ENCODE results near the gene TGM3.

The TGM3 gene

DNA sequence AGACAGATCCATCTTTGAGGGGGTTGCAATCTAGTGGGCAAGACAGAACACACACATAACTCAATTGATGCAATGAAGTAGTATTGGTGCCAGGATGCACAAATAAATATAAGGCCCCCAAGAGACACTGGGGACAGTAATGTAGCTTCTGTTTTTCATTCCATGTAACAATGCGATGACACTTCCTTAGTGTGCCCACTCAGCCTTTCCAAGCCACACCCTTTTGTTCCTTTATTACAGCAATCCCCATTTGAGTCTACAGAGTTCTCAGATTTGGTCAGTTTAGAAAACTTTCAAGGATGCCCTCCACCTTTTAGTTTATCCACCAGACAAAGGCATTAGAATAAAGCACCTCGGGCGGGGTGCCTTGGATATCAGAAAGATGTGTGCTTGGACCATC lies 15.5 kb downstream of the TGM3 start:
- DNase-seq = no peak

DNA sequence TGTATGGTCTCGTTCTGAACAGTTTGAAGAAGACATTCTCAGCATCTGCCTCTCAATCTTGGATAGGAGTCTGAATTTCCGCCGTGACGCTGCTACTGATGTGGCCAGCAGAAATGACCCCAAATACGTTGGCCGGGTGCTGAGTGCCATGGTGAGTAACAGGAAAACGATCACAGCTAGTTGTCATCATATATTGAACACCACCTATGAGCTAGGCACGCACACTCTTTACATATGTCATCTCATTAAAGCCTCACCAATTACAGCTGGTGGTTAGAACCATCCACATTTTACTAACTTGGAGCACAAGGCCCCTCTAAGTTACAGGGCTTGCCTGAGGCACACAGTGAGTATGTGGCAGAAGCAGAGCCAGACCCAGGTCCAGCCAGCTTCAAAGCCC lies 17.1 kb downstream of the TGM3 start:
- no peak for DNase-seq

DNA sequence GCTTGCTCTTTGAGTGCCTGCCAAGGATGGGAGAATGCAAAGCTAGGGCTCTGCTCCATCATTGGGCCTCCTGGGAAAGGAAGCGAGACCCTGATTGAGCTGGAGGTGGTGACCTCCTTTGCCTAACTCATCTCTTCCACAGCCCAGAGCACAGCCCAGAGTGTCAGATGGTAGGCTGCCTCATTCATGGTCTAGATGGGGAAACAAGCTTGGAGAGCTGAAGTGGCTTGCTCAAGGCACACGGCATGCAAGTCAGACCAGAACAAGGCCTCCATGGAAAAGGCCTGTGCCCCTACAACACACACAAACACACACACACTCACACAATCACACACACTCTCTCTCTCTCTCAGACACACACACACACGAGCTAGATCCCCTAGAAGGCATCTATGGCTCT lies 17.5 kb downstream of the TGM3 start:
- DNase-seq = no peak

DNA sequence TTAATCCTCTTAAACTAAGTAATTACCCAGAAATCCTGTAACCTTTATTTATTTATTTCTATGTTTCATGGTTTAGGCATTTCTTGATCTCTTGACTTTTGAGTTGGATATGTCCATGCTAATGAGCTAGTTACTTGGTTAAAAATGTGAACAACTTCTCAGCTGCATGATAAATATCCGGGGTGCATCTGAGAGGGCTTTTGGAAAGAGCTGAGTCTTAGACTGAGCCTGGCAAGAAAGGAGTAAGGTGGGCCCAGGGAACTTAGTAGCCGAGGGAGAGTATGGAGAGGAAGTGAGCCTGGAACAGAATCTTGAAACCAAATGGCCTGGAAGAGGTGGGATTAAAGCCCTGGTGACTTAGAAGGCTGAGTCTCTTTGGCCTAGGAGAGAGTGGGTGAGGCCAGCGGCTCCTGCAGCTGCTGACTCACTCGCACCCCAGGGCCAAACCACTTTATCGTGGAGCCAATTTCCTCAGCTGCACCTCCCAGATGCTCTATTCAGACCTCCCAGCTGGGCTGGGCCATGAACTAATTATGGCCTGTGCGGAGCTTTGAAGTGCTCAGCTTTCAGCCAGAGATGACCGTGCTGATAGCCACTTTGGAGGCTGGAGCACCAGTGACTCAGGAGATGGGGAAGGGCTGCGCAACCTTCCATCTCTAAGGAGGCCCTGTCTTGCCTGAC lies 19.1 kb downstream of the TGM3 start:
- no peak for DNase-seq

DNA sequence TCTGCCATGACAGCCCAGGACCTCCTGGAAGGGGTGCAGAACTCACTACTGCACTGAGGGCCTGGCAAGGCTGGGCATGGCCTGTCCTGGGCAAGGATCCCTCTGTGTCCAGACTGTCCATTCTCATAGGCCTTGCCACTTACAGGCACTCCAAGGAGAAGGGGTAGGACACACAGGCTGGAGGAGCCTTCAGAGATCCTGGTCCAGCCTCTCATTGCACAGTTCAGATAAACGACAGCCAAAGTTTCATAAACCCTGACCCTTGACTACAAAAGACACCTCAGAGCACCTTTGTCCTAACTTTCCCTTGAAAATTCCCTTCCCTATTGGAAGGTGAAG lies 19.6 kb downstream of the TGM3 start:
- no peak for DNase-seq

DNA sequence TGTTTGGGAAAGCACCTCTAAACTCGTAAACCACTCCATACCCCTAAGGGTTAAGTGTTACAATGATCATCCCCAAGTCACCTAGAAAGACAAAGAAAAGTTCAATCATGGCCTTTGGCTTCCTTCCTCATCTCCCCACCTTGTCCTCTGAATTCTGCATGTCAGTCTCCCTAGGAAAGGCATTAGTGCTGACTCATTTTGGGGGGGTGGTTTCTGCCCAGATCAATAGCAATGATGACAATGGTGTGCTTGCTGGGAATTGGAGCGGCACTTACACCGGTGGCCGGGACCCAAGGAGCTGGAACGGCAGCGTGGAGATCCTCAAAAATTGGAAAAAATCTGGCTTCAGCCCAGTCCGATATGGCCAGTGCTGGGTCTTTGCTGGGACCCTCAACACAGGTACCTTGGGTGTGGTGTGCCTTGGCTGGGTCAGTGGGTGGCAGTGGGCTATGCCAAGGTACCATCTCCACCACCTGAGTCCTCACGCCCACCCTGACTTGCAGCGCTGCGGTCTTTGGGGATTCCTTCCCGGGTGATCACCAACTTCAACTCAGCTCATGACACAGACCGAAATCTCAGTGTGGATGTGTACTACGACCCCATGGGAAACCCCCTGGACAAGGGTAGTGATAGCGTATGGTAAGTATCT lies 21.2 kb downstream of the TGM3 start:
- DNase-seq = no peak

DNA sequence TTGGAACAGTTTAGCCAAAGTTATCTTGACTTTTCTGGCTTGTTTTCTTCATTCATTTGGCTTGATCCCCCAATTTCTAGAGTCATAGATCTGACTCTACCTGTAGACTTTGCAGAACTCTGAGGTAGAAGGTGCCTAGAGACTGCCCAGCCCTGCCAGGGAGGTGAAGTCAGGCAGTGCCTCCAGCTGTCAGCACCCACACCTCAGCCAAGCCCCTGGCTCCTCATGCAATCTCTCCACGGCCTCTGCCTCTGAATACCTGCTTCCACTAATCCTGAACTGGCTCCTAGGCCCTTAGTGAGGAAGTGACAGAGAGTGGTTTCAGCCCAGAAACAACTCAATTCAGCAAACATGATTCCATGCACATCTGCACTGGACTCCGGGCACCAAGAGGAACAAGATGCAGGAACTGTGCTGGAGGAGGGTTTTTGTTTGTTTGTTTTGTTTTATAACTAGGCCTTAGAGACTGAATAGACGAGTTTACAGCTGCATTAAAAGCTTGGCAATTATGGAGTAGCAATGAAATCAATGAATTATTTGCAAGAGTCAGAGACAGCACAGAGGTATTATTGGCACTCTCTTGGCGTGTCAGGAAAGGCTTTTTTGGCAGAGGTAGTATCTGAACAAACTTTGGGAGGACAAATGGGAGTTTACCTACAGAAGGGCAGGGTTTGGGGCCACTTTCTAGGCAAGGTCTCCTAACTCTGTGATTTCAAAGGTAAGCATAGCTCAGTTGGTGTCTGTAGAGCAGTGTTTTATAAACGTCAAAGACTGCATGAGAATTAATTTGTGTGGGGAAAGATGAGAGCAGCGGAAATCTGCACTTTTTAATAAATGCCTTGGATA lies 25.2 kb downstream of the TGM3 start:
- no peak for DNase-seq

DNA sequence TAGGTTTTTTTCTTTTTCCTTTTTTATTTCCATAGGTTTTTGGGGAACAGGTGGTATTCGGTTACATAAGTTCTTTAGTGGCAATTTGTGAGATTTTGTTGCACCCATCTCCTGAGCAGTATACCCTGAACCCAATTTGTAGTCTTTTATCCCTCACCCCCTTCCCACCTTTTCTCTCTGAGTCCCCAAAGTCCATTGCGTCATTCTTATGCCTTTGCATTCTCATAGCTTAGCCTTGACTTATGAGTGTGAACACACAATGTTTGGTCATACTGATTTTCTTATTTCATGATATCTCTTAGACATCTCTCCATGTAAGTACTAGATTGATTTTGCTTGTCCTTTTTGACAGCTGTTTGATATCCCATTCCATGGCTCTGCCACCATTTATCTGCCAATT lies 27.2 kb downstream of the TGM3 start:
- DNase-seq = no peak

DNA sequence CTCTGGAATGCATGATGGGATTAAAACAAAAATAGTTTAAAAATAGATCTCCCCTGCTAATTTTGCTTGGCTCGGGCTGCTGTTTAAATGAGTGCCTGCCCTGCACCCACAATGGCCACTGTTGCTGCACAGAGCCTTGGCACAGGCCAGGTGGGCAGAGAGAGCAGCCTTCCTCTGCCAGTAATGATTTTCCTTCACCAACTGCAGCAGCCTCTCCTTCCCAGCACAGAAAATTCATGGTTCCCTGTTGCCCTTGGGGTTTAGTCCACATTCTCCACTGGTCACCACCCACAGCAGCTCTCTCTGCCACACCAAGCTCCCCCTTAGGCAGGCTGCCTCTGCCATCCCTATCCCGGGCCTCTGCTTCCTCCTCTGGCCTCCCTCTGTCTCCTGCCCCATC lies 30.2 kb downstream of the TGM3 start:
- no peak for DNase-seq

DNA sequence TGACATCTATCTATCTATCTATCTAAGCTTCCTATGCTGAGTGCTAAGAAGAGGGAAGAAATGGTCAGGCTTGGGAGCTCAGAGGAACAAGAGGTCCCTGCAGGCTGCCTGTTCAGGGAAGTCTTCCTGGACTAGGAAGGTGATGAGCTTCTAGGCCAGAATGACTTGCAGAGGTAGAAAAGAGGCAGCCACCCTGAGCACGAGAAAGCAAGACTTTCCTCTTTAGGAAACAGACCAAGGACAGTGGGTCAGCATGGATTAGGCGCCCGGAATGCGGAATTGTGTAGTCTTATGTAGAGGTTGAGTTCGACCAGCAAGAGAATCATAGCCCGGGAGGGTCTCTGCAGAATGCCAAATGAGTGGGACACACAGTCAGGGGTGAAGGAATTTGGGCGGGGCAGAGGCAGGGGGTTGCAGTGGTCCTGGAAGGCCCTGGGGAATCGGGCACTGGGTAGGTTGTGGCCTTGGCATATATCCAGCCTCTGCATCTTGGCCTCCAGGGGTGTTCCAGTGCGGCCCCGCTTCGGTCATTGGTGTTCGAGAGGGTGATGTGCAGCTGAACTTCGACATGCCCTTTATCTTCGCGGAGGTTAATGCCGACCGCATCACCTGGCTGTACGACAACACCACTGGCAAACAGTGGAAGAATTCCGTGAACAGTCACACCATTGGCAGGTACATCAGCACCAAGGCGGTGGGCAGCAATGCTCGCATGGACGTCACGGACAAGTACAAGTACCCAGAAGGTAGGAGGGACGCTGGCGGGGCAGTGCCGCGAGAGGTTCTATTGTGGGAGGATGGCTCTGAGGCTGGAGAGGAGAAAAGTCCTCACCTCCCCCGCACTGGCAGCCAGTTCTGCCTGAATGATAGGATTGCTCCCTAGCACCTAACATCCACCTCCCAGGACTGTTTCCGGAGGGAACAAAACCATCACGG lies 32.1 kb downstream of the TGM3 start:
- DNase-seq = no peak

DNA sequence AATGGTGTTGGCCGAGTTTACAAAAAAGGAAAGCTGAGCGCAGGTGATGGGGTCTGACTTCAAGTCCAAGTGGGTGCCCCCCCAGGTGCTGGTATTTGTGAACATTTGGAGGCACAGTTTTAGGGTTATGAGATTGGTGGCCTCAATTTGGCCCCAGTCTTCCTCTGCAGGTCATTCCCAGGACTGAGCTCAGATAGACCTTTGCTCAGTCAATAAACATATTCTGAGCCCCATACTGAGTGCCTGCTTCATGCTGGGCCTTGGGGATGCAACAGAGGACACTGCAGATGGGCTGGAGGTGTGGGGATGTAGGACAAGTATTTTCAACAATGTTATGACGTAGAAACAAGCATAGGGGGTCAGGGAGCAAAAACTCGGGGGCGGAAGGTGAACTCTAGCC lies 33.5 kb downstream of the TGM3 start:
- DNase-seq = no peak

DNA sequence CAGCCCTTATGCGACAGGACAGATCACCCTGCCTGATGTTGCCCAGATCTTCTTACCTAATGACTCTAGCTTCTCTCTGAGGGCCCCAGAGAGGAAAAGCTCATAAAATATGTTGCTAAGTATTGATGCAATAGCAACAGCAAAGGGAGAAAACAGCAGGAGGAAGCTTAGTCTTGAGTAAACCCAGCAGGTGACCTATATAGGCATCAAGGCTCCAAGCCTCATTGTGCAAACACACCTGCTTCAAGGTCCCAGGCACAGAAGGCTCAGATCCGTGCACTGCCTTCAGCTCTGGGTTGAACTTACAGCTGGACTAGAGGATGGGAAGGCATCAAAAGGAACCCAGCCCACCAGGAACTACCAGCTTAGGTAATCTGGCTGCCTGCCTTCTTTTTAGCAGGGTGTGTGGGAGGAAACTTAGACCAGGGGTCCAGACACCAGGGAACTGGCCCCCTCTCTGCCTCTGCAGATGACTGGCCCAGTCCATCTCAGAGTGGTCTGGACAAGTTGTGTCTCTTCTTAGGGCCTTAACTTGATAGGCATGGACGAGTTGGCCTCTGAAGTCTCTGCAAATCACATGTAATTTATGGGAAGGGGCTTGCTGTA lies 34.4 kb downstream of the TGM3 start:
- DNase-seq = no peak

DNA sequence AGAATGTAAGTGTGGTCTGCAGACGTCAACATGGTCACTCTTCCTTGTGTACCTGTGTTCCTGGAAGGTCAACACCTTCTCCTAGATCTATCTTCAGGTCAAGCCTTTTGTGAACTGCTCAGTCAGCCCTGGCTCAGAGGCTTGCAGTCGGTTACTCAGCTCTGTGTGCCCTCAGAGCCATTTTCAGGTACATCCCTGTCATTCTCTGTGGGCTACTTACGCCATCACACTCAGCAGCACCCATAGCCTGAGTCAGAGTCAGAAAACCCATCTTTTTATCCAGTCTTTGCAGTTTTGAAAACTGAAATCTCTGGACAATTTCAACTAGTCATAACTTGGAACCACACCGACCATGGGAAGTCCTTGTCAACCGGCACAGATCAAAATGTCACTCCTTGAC lies 35.3 kb downstream of the TGM3 start:
- DNase-seq = no peak

DNA sequence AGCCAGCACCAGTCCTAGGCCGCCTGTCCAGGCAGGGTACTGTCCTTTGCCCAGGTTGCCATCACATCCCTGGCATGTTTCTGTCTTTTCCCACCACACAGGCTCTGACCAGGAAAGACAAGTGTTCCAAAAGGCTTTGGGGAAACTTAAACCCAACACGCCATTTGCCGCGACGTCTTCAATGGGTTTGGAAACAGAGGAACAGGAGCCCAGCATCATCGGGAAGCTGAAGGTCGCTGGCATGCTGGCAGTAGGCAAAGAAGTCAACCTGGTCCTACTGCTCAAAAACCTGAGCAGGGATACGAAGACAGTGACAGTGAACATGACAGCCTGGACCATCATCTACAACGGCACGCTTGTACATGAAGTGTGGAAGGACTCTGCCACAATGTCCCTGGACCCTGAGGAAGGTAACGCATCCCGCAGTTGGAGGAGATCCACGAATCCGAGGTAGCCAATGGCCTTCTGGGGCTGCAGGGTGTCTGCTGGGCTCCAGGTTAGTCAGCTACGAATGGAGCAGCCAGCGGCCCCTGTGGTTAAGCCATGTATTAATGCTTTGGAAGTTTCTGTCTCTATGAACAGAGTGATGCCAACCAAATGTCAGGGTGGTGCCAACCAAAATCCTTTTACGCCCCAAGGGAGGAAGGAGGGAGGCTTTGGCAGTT lies 36.2 kb downstream of the TGM3 start:
- no peak for DNase-seq

DNA sequence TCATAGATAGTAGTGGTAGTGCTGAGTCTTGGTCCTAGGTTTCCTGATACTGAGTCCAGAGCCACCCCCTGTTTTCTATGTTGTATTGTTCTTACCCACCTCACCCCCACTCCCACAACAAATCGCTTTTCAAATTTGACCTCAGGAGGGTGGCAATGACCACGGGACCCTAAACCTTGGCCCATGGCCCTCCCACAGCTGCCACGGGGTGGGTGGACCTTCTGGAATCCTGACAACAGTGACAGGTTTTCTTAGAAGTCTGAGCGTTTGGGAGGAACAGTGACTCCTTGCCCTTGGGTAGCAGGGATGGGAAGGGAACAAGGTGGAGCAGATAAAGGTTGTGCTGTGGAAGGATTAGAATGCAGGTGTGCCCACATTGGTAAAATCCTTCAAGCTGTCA lies 36.9 kb downstream of the TGM3 start:
- no peak for DNase-seq

DNA sequence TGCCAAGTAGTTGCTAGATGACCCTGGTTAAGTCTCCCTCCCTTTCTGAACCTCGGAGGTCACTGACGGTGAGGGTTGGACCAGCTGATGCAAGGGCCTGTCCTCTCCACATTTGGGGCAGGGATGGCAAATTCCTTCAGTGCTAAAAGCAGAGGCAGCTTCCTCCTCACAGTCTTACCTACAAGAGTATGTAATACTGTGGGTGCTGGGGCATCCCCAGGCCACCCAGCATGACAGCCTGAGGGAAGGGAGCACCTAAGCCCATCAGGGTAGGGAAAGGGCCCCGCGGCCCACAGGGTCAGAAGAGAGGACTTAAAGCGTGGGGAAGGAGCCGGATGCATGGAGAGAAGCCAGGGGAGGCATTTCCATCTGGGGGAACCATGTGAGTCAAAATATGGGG lies 38.0 kb downstream of the TGM3 start:
- DNase-seq = no peak

DNA sequence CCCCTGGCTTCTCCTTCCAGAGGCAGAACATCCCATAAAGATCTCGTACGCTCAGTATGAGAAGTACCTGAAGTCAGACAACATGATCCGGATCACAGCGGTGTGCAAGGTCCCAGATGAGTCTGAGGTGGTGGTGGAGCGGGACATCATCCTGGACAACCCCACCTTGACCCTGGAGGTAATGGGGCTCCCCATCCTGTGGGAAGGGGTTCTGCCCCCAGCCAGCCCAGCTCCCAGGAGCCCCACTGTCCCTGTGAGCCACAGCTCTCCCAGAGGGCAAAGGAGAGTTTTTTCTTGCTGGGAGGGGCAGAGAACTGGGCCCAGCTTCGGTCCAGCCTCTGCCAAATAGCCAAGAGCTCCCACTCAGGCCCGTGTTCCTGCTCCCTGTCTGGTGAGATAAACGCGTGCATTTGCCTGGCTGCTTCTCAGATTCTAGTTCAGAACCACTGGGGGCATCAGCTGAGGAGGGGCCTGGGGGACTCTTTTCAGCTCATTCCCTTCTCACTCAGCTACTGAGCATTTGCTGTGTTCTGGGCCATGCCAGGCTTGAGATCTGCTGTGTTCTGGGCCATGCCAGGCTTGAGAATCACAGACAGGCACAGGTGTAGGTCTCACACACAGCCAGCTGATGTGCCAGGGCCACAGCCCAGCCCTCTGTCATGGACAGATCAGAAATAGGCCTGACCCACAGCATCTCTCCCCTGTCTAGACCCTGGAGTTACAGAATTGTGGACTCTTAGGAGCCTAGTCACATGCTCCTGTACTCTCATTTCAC lies 39.5 kb downstream of the TGM3 start:
- no peak for DNase-seq

DNA sequence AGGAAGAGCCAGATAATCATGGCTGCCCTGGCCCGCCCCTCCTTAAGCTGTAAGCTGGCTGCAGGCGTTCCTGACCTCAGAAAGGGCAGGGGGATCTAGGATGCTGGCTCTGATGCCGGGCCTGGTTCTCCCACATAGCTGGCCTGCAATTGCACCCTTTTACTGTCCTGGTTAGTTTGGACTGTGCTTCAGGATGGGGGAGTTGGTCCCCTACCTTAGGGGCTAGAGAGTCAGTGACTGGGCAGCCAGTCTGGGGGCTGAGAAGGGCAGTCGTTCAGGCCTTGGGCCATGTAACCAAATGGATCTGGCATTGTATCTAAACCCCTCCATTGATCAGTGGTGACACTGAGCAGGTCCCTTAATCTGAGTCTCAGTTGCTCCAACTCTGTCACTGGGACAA lies 40.7 kb downstream of the TGM3 start:
- no peak for DNase-seq

DNA sequence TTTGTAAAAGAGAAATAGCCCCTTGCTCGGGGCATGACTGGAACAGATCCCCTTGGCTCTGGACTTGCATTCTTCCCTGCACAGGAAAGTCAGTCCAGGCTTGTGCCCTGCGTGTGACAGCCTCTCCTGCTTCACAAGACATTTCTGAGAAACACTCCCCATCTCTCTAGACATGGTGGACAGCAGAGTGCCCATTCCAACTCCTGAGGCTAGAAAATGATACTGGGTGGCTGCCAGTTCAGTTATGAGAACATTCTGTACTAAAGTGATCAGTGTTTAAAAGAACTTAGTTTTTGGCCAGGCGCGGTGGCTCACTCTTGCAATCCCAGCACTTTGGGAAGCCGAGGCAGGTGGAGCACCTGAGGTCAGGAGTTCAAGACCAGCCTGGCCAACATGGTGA lies 41.3 kb downstream of the TGM3 start:
- no peak for DNase-seq

DNA sequence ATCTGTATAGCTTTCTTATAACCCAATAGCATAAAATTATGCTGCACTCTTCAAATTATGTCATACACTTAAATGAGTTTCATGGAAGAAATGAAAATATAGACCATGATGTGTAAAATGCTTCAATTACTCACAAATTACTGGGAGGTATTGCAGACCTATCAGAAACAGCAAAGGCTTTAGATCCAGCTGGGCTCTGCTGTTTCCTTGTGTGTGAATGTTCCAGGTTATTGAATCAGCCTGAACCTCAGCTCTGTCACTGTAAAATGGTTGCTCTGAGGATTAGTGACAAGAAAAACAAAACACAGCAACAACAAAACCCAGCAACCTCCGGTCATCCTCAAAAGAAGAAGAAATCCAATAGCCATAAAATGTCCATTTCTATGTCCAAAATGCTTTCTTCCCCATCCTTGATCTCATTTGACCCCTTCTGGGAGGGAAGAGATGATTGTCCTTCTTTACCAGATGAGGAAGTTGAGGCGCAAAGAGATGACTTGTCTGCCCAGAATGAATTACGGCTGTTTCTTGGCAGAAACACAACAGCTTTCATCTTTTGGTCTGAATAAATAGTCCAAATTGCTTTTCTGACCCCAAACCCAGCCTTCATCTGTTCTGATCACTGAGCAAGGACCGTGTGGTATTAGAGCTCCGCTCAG lies 42.7 kb downstream of the TGM3 start:
- no peak for DNase-seq

DNA sequence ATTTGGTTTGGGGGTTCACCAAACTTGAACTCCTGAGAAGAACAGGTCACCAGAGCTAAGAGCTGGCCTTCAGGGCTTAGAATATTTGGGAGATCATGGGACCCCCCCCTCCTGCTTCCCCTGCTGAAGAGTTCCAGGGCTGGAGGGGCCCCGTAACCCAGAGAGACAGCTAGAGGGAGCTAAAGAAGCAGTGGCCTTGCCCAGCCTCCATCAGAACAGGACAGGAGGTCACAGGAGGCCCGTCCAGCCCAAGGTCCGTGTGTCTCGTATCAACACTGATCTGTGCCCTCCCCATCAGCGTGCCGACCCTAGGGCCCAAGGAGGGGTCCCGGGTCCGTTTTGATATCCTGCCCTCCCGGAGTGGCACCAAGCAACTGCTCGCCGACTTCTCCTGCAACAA lies 44.3 kb downstream of the TGM3 start:
- DNase-seq = no peak
